MCF 10A (cell line): ENCODE data around the gene MACROH2A1. TPM values are rescaled to one million over a fixed set of nuclear protein-coding genes. Genes with fewer than 3 reads are reported as not detected.

Experiments used
- Bru-seq: library from RNA; stranded (reverse); fragments of 400-500 nt; gene quantifications from one replicate; lab custom pipeline; 2021; lab: Mats Ljungman, UMichigan
- BruChase-seq, 2 experiments: library from RNA; stranded (reverse); fragments of 400-500 nt; gene quantifications; one replicate each; lab custom pipeline; 2021; lab: Mats Ljungman, UMichigan
- BruUV-seq: library from RNA; stranded (reverse); fragments of 400-500 nt; replicated peaks from 2 replicates; lab custom pipeline; 2021; lab: Mats Ljungman, UMichigan
- CTCF ChIA-PET: fragments of 300-600 bp; sonication (Branson Sonifier 250); formaldehyde crosslinking; extraction: SDS; loops from one replicate; lab custom pipeline; 2021; ENCODE audit warnings: antibody characterized with exemption, inconsistent platforms; lab: Yijun Ruan, JAX
- POLR2A ChIA-PET: fragments of 300-600, 350-650 bp; sonication (Branson Sonifier 250); formaldehyde crosslinking; extraction: SDS; loops from one replicate; lab custom pipeline; 2020; ENCODE audit warnings: antibody characterized with exemption, inconsistent platforms; lab: Yijun Ruan, JAX
- DNase-seq: peaks from one replicate; pipeline ENCODE4 v3.0.0-alpha.2; 2018; ENCODE audit not compliant: unreplicated experiment
- H3K27ac Mint-ChIP-seq: one replicate; pipeline ENCODE4 v1.8.0; 2022; ENCODE audit warnings: mild to moderate bottlenecking, low read depth, mixed read lengths; ENCODE audit not compliant: unreplicated experiment
- H3K27me3 Mint-ChIP-seq: one replicate; pipeline ENCODE4 v1.8.0; 2022; ENCODE audit warnings: mixed read lengths; ENCODE audit not compliant: insufficient read depth, unreplicated experiment
- H3K36me3 Mint-ChIP-seq: one replicate; pipeline ENCODE4 v1.8.0; 2022; ENCODE audit warnings: mild to moderate bottlenecking, moderate library complexity, mixed read lengths; ENCODE audit not compliant: insufficient read depth, unreplicated experiment
- H3K4me1 Mint-ChIP-seq: one replicate; pipeline ENCODE4 v1.8.0; 2022; ENCODE audit warnings: mixed read lengths; ENCODE audit not compliant: insufficient read depth, unreplicated experiment
- H3K4me3 Mint-ChIP-seq: one replicate; pipeline ENCODE4 v1.8.0; 2022; ENCODE audit warnings: mild to moderate bottlenecking, moderate library complexity, mixed read lengths; ENCODE audit not compliant: unreplicated experiment
- H3K9me3 Mint-ChIP-seq: one replicate; pipeline ENCODE4 v1.8.0; 2022; ENCODE audit warnings: mixed read lengths; ENCODE audit not compliant: unreplicated experiment
- CTCF ChIP-seq: fragments of 200-600 bp; IDR thresholded peaks from one replicate; pipeline ENCODE4 v1.8.0; 2022; ENCODE audit warnings: antibody characterized with exemption, mild to moderate bottlenecking; ENCODE audit not compliant: unreplicated experiment
- intact Hi-C: fragments of 100-400 bp; cut with micrococcal nuclease; formaldehyde crosslinking; loops from 2 replicates; pipeline ENCODE4 v1.14.1; 2022
- long read RNA-seq: library from polyadenylated mRNA; stranded (forward); transcript quantifications from one replicate; pipeline ENCODE4 v2.0.0, GENCODE V29; 2022
- total RNA-seq: library from RNA; stranded (reverse); gene quantifications from 2 replicates; pipeline ENCODE4 v1.2.3, GENCODE V29; 2022

MACROH2A1 gene
- total RNA-seq (266 and 306 TPM in 2 replicates), Bru-seq, nascent RNA (percentile 95 among the genes with signal in this experiment), BruChase-seq, experiment 1, labeled RNA remaining after a 6-hour chase (percentile 82 among the genes with signal in this experiment), BruChase-seq, experiment 2, labeled RNA remaining after a 2-hour chase (percentile 94 among the genes with signal in this experiment)
- long read RNA-seq, full-length matches to known transcripts: 279 of 839 reads
- long read RNA-seq, partial matches to known transcripts: 29 of 839 reads
- long read RNA-seq, other reads (novel, unspliced or antisense): 531 of 839 reads

GRCh38 chr5:135398855-135399793 lies at the start of gene MACROH2A1:
TSS of gene MACROH2A1 (minus strand) at chr5:135399231. CDS start at chr5:135389093, 10,138 bp downstream.
- no peak for TF ChIP-seq CTCF
- intact Hi-C loops: no loop called here
- POLR2A ChIA-PET: interaction anchor here (0.6 to 8.3 kb wide), 18 partner anchors 11 to 656 kb away, joined by 3 to 82 read pairs (median 3); no protein-coding TSS in a partner anchor
- H3K36me3 Mint-ChIP-seq: peaks cover 12% of the 10 kb centered on the region
- CTCF ChIA-PET: interaction anchor here (0.7 to 0.8 kb wide), 2 partner anchors 41 to 67 kb away, joined by 4 read pairs; no protein-coding TSS in a partner anchor
- H3K9me3 Mint-ChIP-seq: no peaks in the 10 kb centered on the region
- no TSS peak for BruUV-seq
- H3K4me1 Mint-ChIP-seq: peaks cover 38% of the 10 kb centered on the region
- peak within 1 kb of the TSS; percentile 83 for H3K4me3 Mint-ChIP-seq
- H3K27ac Mint-ChIP-seq: peak within 1 kb of the TSS; percentile 92
- DNase-seq: peak; percentile 91
- no peaks in the 10 kb centered on the region for H3K27me3 Mint-ChIP-seq

- peak; percentile 54 for DNase-seq
- Mint-ChIP-seq H3K27me3 (peaks cover 9% of the 10 kb centered on the region), H3K36me3 (no peaks in the 10 kb centered on the region), H3K27ac (no peak overlapping the region), H3K4me3 (no peak overlapping the region), H3K9me3 (no peaks in the 10 kb centered on the region), H3K4me1 (peaks cover 6% of the 10 kb centered on the region)
- TF ChIP-seq CTCF: no peak
- ChIA-PET POLR2A (interaction anchor here (0.6 to 1.2 kb wide), 2 partner anchors 24 to 212 kb away, joined by 3 read pairs; no protein-coding TSS in a partner anchor), CTCF (interaction anchor here (0.6 to 6.2 kb wide), 7 partner anchors 9 to 328 kb away, joined by 3 to 64 read pairs (median 9); no protein-coding TSS in a partner anchor)
- intact Hi-C loops: no loop called here
- no TSS peak for BruUV-seq
Observed at GRCh38 chr5:135448071-135448739, 49.2 kb upstream of the MACROH2A1 start.

- no peak within 1 kb of the TSS for H3K4me3 Mint-ChIP-seq
- ChIA-PET POLR2A (interaction anchor here (0.6 to 1.2 kb wide), 3 partner anchors 15 to 478 kb away, joined by 3 read pairs; no protein-coding TSS in a partner anchor), CTCF (interaction anchor here (1.2 to 6.2 kb wide), 7 partner anchors 10 to 119 kb away, joined by 3 to 64 read pairs (median 21); no protein-coding TSS in a partner anchor)
- intact Hi-C loops: no loop called here
- H3K9me3 Mint-ChIP-seq: no peaks in the 10 kb centered on the region
- no peaks in the 10 kb centered on the region for H3K36me3 Mint-ChIP-seq
- BruUV-seq: no TSS peak
- no peak for DNase-seq
- peaks cover 6% of the 10 kb centered on the region for H3K4me1 Mint-ChIP-seq
- peaks cover 1% of the 10 kb centered on the region for H3K27me3 Mint-ChIP-seq
- H3K27ac Mint-ChIP-seq: no peak within 1 kb of the TSS
- no peak for TF ChIP-seq CTCF
Observed at GRCh38 chr5:135447298-135447929, 48.4 kb upstream of the MACROH2A1 start, which contains the start of gene DCANP1. TSS of gene DCANP1 (minus strand) at chr5:135447348. CDS start at chr5:135447108, 240 bp downstream.
